ENCODE results near the gene CCDC73. TPM values are rescaled to one million over a fixed set of nuclear protein-coding genes. Genes with fewer than 3 reads are reported as not detected.
A peak's percentile ranks its signal among the peaks of the same experiment; 100 is the strongest.

CCDC73 gene
- total RNA-seq, 4 donors from 2014 or later: 0.21 to 3.3 (median 0.59) TPM

DNA sequence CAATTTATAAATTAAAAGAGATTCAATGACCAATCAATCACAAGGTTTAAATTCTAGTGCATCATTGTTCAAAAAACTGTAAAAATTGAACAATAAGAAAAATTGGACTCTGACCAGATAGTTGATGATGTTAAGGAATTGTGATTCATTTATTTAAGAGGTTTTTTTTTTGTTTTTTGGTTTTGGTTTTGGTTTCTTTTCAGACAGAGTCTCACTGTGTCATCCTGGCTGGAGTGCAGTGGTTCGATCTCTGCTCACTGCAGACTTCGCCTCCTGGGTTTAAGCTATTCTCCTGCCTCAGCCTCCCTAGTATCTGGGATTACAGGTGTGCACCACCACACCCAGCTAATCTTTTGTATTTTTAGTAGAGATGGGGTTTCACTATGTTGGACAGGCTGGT is 227.9 kb downstream of the CCDC73 start:
- no peak for DNase-seq (ENCODE audit: low spot score in 2 of 2)
- WGBS, 2 donors: 81 to 83% methylated on average over 2 of the region's 2 CpGs
- no peak for TF ChIP-seq POLR2A (IDR thresholded peaks at IDR 0.05)

DNA sequence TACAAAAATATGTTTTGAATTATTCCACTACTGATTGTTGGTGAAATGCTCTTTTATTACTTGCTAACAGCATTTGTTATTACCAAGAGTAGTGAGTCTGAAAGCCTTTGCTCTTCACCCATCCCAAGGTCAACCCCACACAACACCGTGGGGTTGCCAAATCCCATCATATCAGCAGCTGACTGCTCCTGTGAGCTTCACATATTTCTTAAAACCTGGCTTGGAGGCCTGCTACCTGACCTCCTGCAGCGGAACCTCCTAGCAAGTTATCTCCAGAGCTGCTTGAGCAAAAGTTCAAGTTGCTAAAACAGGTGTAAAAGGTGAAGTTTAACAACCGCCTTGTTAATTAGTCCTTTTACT is 230.9 kb downstream of the CCDC73 start:
- no peak for DNase-seq (ENCODE audit: low spot score in 2 of 2)
- 65 to 78% methylated on average over 3 of the region's 3 CpGs for WGBS, 2 donors
- no peak overlapping the region for H3K27ac ChIP-seq
- H3K4me3 ChIP-seq: no peak overlapping the region
- H3K4me1 ChIP-seq: no peaks in the 10 kb centered on the region
- no peaks in the 10 kb centered on the region for H3K27me3 ChIP-seq
- TF ChIP-seq POLR2A (IDR thresholded peaks at IDR 0.05) (no peak), EP300 (IDR thresholded peaks at IDR 0.05) (no peak), CTCF (IDR thresholded peaks at IDR 0.05) (no peak)
- H3K9me3 ChIP-seq: no peaks in the 10 kb centered on the region
- H3K36me3 ChIP-seq: no peaks in the 10 kb centered on the region

More for the DNA sequence above, 227.9 kb downstream of the CCDC73 start:
- no peaks in the 10 kb centered on the region for H3K27me3 ChIP-seq
- H3K36me3 ChIP-seq: no peaks in the 10 kb centered on the region
- H3K4me1 ChIP-seq: no peaks in the 10 kb centered on the region
- H3K4me3 ChIP-seq: no peak overlapping the region
- H3K27ac ChIP-seq: peak overlapping the region in 3 of 4 donors; percentile 4 to 33 (median 12)
- H3K9me3 ChIP-seq: no peaks in the 10 kb centered on the region

DNA sequence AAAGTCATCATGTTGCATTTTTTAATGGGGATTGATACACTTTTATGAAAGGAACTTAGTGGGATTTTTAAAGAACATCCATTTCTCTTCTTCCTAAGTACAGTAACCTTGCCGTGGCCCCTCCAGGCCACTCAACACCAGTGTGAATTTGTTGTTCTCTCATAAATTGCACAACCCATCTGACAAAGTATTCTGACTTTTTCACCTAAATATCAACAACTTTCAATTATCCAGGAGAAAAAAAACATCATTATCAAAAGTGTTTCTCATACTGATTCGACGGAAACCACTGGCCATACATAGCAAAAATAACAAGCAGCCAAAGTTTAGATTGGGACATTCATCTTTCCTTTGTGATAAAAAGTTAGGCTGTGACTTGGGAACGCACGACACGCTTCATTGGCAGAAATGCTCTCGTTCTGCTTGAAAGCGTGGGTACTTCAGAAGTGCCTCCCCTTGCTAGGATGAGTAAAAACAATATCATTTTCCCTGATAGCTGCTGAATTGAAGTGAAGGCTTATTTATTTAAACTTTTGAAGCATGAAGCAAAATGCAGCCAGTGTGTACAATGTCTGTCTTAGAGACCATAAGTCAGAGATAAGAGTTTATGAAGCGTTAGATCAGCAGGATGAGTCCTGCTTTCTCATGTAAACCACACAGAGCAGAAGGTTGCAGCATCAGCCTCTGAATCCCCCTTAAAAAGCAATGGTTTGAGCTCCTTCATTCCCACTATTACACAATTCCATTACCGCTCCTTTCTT is 231.4 kb downstream of the CCDC73 start:
- Histone ChIP-seq H3K9me3 (no peaks in the 10 kb centered on the region), H3K4me1 (no peaks in the 10 kb centered on the region), H3K27ac (no peak overlapping the region), H3K4me3 (no peak overlapping the region), H3K27me3 (no peaks in the 10 kb centered on the region), H3K36me3 (no peaks in the 10 kb centered on the region)
- 75 to 81% methylated on average over 10 of the region's 10 CpGs for WGBS, 2 donors
- no peak for DNase-seq (ENCODE audit: low spot score in 2 of 2)
- TF ChIP-seq EP300 (IDR thresholded peaks at IDR 0.05): no peak
- TF ChIP-seq CTCF (IDR thresholded peaks at IDR 0.05): no peak
- no peak for TF ChIP-seq POLR2A (IDR thresholded peaks at IDR 0.05)

GRCh38 chr11:32561835-32562234 is 232.6 kb downstream of the CCDC73 start:
- no peaks in the 10 kb centered on the region for H3K36me3 ChIP-seq
- H3K9me3 ChIP-seq: no peaks in the 10 kb centered on the region
- H3K4me1 ChIP-seq: no peaks in the 10 kb centered on the region
- H3K27me3 ChIP-seq: no peaks in the 10 kb centered on the region
- 83 to 87% methylated on average over 11 of the region's 11 CpGs for WGBS, 2 donors
- no peak overlapping the region for H3K27ac ChIP-seq
- TF ChIP-seq CTCF (IDR thresholded peaks at IDR 0.05) (no peak), POLR2A (IDR thresholded peaks at IDR 0.05) (no peak), EP300 (IDR thresholded peaks at IDR 0.05) (no peak)
- DNase-seq (ENCODE audit: low spot score in 2 of 2): no peak
- H3K4me3 ChIP-seq: no peak overlapping the region

DNA sequence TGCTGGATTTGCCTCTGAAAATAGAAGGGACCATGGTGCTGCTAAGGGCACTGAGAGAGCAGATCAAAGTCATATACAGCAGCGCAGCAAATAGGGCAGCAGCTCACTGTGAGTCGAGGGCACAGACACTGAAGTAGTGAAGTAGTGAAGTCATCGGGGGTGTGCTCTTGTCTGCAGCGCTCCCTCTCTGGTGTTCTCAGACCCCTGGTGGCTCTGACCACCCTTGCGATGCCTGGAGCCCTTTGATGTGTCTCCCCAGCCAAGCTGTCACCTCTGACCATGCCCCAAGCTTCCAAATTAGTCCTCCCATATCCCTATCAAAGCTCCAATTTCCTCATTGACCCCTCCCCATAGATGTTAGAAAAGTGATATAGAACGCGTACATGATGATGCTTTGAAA is 238.6 kb downstream of the CCDC73 start:
- no peak overlapping the region for H3K4me3 ChIP-seq
- no peak for DNase-seq (ENCODE audit: low spot score in 2 of 2)
- TF ChIP-seq EP300 (IDR thresholded peaks at IDR 0.05): no peak
- no peak for TF ChIP-seq POLR2A (IDR thresholded peaks at IDR 0.05)
- TF ChIP-seq CTCF (IDR thresholded peaks at IDR 0.05): no peak
- H3K9me3 ChIP-seq: no peaks in the 10 kb centered on the region
- H3K27me3 ChIP-seq: no peaks in the 10 kb centered on the region
- H3K36me3 ChIP-seq: no peaks in the 10 kb centered on the region
- WGBS, 2 donors: 87 to 88% methylated on average over 7 of the region's 7 CpGs
- H3K27ac ChIP-seq: no peak overlapping the region
- no peaks in the 10 kb centered on the region for H3K4me1 ChIP-seq

Measured in tibial nerve (tissue), 4 donors.